GM12891 (cell line): ENCODE measurements around the gene C4orf46.

Experiments
- PAX5 ChIP-seq: IDR thresholded peaks from 2 replicates; pipeline ENCODE4 v1.6.1; 2011; ENCODE audit warnings: low read length, moderate library complexity, mild to moderate bottlenecking; ENCODE audit not compliant: insufficient read depth, severe bottlenecking
- POLR2A ChIP-seq: IDR thresholded peaks from 2 replicates; pipeline ENCODE4 v1.6.1; 2011; ENCODE audit warnings: low read depth, low read length, control low read depth
- POLR2AphosphoS5 ChIP-seq: IDR thresholded peaks from 2 replicates; pipeline ENCODE4 v1.6.1; 2011; ENCODE audit warnings: low read depth, low read length, control low read depth
- POU2F2 ChIP-seq: IDR thresholded peaks from 2 replicates; pipeline ENCODE4 v1.6.1; 2011; ENCODE audit warnings: low read depth, mild to moderate bottlenecking, control low read depth, low read length, moderate library complexity
- SPI1 ChIP-seq: IDR thresholded peaks from 2 replicates; pipeline ENCODE4 v1.6.1; 2011; ENCODE audit warnings: low read depth, low read length, control low read depth
- TAF1 ChIP-seq: IDR thresholded peaks from 2 replicates; pipeline ENCODE4 v1.6.1; 2011; ENCODE audit warnings: low read depth, low read length, control low read depth

DNA sequence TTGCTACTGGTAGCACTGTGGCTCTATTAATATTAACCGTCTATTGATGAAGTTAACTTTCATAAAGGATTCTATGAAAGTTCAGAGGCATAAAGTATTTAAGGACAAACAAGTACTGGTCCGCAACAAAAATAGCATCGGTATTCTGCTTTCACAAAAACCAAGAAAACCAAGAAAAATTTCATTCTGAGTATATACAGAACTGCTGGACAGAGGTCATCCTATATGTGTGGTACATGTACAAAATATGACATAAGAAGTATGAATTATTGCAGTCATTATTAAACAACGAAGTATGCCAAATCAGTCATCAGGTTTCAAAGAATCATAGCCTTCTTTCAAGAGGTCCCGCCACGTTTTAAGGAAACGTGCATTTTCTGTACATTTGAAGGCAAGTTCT, 2.4 kb downstream of the C4orf46 start:
- TF ChIP-seq POLR2AphosphoS5 (no peak), POU2F2 (no peak), POLR2A (no peak), TAF1 (no peak), PAX5 (no peak), SPI1 (no peak)
